GM21825 (cell line): ENCODE data around the gene PDRG1.

Experiments used
- ATAC-seq: cut with Tn5 transposase; IDR thresholded peaks from one replicate; pipeline ENCODE4 v1.9.1; 2021; ENCODE audit warnings: mild to moderate bottlenecking, moderate library complexity; ENCODE audit not compliant: unreplicated experiment

Gene PDRG1

GRCh38 chr20:31967830-31968249, 16.0 kb upstream of the PDRG1 start, which contains the start of gene XKR7:
TSS of gene XKR7 (plus strand) at chr20:31968151. CDS start at chr20:31968176, 25 bp downstream.
- no peak for ATAC-seq

- no peak for ATAC-seq
These were observed 15.3 kb upstream of the PDRG1 start for GRCh38 chr20:31966991-31967655.

GRCh38 chr20:31963889-31964288, 12.0 kb upstream of the PDRG1 start:
- ATAC-seq, result no peak

DNA sequence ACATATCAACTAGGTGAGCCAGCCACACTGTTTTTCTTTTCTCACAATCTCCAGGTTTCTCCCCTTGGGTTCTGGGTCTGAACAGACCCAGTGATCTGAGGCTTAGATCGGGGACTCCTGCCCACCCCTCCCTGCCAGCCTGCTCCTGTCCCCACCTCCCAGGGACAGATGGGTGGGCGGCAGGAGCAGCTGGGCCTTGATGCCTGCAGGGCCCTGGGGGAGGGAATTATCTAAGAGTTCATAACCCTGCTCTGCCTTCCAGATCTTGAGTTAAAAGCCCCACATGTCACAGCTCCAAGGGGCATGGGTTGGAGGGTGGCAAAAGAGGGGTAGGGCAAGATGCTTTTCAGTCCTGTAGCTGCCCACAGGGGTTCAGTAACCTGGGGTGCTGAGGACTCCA, 10.9 kb upstream of the PDRG1 start:
- no peak for ATAC-seq

GRCh38 chr20:31956556-31957526, 5.0 kb upstream of the PDRG1 start:
- no peak for ATAC-seq

DNA sequence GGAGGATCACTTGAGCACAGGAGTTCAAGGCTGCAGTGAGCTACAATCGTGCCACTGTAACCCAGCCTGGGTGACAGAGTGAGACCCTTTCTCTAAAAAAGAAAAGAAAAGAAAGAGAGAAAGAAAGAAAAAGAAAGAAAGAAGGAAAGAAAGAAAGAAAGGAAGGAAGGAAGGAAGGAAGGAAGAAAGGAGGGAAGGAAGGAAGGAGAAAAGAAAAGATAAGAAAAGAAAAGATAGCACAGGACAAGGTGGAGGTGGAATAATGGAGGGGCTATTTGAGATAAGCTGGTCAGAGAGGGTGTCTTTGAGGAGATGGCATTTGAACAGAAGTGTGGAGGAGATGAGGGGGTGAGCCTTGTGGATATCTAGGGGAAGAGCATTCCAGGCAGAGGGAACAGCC, 2.7 kb upstream of the PDRG1 start:
- ATAC-seq, result no peak

DNA sequence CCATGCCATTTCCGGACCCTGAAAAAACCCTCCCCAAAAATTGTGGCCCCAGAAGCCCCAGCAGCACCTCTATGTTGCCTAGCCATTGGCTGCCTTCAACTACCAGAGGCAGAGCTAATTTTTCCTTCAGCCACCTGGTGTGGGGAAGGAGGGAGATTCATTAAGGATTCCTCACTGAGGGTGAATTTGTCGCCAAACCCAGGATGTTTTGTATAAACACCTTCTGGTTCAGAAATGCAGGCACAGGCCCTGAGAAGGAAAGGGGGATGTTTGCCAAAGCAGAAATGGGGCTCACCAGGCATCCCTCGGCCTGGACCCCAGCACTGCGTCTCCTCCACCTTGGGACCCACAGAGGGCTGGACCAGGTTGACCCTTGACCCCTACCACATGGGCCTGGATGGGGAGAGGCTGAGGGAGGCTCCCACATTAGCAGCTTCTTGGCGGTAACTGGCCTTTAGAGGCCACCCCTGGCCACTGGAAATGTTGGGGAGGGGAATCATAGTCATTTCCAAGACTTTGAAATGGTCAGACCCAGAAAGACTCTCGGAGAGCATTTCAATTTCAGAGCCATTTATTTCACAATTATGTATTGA, 1.8 kb upstream of the PDRG1 start:
- no peak for ATAC-seq

DNA sequence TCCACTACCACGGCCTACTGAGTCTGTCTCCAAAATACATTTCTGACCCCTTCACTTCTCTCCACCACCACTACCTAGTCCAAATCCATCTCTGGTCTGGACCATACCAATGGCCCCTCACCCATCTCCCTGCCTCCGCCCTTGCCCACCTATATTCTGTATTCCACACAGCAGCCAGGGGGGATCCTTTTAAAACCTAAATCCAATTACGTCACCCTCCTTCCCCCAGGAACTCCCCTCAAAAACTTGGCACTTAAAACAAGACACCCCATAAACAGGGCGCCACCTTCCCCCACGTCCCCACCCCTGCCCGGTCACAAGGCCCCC, 680 bp downstream of the PDRG1 start:
- ATAC-seq, result no peak

GRCh38 chr20:31949877-31950646, 1.8 kb downstream of the PDRG1 start:
- no peak for ATAC-seq

DNA sequence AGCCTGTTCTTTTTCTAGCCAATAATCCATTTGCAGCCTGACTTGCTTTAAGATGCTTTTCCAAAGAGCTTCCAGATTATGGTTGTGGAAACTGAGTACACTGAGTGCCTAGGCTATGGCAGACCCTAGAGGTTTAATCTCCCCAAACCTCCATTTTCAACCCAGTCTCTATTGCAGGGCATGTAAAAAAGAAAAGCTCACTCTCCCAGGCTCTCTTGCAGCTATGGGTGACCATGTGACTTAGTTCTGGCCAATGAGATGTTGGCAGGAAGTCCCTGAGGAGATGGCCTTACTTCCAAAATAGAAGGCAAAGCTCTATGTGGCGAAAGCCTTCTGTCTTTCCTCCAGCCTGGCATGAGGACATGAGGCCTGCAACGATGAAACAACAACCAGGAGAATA, 3.8 kb downstream of the PDRG1 start:
- no peak for ATAC-seq

- no peak for ATAC-seq
These were observed 6.1 kb downstream of the PDRG1 start for GRCh38 chr20:31945785-31946184.

GRCh38 chr20:31945319-31945718, 6.5 kb downstream of the PDRG1 start:
- no peak for ATAC-seq

- ATAC-seq, result no peak
These were observed 8.8 kb downstream of the PDRG1 start for GRCh38 chr20:31943052-31943471.

GRCh38 chr20:31939661-31940060, 12.2 kb downstream of the PDRG1 start:
- no peak for ATAC-seq

GRCh38 chr20:31937820-31938219, 14.0 kb downstream of the PDRG1 start:
- no peak for ATAC-seq

DNA sequence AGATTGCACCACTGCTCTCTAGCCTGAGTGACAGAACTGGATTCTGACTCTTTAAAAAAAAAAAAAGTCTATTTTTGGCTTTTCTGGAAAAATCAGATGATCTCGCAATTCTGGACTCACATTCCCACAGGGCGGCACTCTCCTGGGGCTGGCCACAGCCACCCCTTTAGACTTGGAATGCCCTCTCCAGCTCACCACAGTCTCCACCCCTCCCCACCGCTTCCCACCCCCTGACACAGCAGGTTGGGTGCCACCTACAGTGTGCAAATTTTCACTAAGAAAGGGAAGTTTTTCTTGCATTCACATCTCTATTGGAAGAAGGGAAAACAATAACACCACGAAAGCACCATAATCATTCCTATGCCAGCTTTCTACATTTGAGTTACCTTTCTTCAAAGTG, 15.4 kb downstream of the PDRG1 start:
- ATAC-seq, result no peak

GRCh38 chr20:31934968-31935764, 16.7 kb downstream of the PDRG1 start:
- ATAC-seq, result no peak

DNA sequence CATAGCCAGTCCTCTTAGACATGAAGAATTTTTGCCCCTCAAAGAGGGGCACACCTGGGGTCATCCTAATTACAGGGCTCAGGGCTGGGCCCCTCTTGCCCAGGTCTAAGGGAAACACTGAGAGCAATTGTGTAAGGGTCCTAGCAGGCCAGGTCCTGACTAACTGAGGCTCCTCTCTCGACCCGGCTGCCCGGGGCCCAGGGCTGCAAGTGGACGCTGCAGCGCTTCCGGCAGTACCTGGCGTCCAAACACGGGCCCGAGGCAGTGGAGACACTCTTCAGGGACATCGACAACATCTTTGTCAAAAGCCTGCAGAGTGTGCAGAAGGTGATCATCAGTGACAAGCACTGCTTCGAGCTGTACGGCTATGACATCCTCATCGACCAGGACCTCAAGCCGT, 17.4 kb downstream of the PDRG1 start:
- no peak for ATAC-seq

DNA sequence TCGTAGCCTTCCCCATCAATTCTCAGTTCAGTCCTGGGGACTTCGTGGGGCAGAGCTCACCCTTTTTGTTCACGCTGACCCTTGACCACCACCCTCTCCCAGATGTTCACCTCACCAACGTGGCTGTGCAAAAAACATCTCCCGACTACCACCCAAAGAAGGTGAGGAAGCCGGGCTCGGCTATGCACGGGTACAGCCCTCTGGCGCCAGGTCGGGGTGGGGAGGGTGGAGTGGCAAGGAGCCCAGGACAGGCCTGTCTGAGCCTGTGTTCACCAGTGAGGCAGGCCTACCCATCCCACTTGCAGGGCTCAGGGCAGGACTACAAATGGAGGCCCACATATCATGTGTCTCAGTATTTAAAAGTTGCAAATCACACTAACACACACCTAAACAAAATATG, 18.1 kb downstream of the PDRG1 start:
- ATAC-seq, result no peak

DNA sequence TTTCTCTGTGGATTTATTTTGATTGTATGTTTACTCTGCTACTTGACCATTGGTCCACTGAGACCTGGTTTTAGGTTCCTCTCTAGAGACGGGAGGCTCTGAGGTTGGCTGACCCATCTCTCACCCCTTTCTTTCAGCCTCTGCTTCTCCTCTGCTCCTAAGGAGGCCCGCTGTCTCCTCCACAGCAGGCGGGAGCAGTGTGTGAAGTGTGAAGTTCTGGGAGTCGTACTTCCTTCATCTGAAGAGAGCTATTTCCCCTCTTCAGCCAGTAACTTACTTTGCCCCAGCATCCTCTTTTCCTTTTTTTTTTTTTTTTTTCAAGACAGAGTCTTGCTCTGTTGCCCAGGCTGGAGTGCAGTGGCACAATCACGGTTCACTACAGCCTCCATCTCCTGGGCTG, 21.1 kb downstream of the PDRG1 start:
- no peak for ATAC-seq
